Left ventricle myocardium inferior (tissue), 1 donor: ENCODE data around the gene USP34. TPM values are rescaled to one million over a fixed set of nuclear protein-coding genes. Genes with fewer than 3 reads are reported as not detected.

Source experiments
- DNase-seq: peaks from one replicate; pipeline ENCODE4 v3.0.0-alpha.2; 2020
- H3K27ac ChIP-seq: fragments of 200-600 bp; replicated peaks from 2 replicates; pipeline ENCODE4 v1.8.0; 2021
- H3K27me3 ChIP-seq: fragments of 200-600 bp; 2 replicates; pipeline ENCODE4 v1.8.0; 2021; ENCODE audit warnings: low read depth
- H3K36me3 ChIP-seq: fragments of 200-600 bp; 2 replicates; pipeline ENCODE4 v1.8.0; 2021
- H3K4me1 ChIP-seq: fragments of 200-600 bp; 2 replicates; pipeline ENCODE4 v1.8.0; 2021
- H3K4me3 ChIP-seq: fragments of 200-600 bp; 2 replicates; pipeline ENCODE4 v1.8.0; 2021; ENCODE audit warnings: mild to moderate bottlenecking, moderate library complexity
- H3K9me3 ChIP-seq: fragments of 200-600 bp; replicated peaks from 2 replicates; pipeline ENCODE4 v1.8.0; 2021
- intact Hi-C: fragments of 100-400 bp; cut with micrococcal nuclease; formaldehyde crosslinking; loops from one replicate; pipeline ENCODE4 v1.11.0; 2022
- total RNA-seq: library from RNA; stranded (reverse); fragmentation: NEBNext Ultra II Directional; extraction: Animal tissue kit (Norgen Biotek cat#: 25700); gene quantifications from one replicate; pipeline ENCODE4 v1.2.1, GENCODE V29; 2021
- TF ChIP-seq, protein P1 (sequence below): fragments of 200-600 bp; IDR thresholded peaks from 2 replicates; pipeline ENCODE4 v1.8.0; 2021; ENCODE audit warnings: antibody characterized with exemption, mild to moderate bottlenecking, borderline replicate concordance
- donor health status: DM: no; HTN: yes; CAD: no; lungs with severe emphysema.

Gene USP34
- total RNA-seq, 1 donor from 2014 or later, result 50.0 TPM

DNA sequence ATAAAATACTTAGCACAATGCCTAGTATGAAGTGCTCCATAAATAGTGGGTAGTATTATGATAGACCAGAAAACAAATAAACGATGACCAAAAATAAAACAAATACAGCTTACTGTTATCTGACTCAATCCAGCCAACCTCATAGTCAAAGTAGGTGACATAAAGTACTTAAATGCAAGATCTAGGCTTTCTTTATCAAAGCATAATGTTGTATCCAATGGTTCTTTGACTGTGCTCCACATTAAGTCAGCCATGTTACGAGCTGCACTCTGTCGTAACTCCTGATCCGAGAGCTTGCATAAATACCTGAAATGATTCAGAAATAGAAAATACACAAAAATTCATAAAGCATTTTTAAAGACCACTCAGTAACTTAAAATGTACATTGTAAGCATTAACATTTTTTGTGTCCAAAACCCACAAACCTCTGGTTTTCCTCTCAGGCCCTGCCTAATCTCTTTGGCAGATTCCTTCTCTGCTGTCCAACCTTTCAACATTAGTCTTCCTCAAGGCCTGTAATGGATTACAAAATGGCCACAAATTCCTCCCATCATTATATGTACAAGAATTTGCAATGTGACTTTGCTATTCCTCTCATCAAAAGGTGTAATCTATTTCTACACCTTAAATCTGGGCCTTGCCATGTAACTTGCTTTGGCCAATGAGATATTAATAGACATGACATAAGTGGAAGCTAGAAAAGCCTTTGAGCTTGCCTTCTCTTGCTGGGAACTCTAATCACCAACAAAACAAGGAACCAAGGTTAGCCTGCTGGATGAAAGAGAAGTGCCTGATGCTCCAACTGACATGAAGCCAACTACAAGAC is 90.6 kb downstream of the USP34 start:
- intact Hi-C loops, result no loop called here
- peaks cover 58% of the 10 kb centered on the region for H3K36me3 ChIP-seq
- no peak overlapping the region for H3K4me3 ChIP-seq
- H3K9me3 ChIP-seq, result no peaks in the 10 kb centered on the region
- TF ChIP-seq, protein P1, sequence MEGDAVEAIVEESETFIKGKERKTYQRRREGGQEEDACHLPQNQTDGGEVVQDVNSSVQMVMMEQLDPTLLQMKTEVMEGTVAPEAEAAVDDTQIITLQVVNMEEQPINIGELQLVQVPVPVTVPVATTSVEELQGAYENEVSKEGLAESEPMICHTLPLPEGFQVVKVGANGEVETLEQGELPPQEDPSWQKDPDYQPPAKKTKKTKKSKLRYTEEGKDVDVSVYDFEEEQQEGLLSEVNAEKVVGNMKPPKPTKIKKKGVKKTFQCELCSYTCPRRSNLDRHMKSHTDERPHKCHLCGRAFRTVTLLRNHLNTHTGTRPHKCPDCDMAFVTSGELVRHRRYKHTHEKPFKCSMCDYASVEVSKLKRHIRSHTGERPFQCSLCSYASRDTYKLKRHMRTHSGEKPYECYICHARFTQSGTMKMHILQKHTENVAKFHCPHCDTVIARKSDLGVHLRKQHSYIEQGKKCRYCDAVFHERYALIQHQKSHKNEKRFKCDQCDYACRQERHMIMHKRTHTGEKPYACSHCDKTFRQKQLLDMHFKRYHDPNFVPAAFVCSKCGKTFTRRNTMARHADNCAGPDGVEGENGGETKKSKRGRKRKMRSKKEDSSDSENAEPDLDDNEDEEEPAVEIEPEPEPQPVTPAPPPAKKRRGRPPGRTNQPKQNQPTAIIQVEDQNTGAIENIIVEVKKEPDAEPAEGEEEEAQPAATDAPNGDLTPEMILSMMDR, result no peak
- peak overlapping the region; percentile 60 for H3K27ac ChIP-seq
- no peaks in the 10 kb centered on the region for H3K27me3 ChIP-seq
- DNase-seq, result no peak
- H3K4me1 ChIP-seq, result peaks cover 16% of the 10 kb centered on the region

DNA sequence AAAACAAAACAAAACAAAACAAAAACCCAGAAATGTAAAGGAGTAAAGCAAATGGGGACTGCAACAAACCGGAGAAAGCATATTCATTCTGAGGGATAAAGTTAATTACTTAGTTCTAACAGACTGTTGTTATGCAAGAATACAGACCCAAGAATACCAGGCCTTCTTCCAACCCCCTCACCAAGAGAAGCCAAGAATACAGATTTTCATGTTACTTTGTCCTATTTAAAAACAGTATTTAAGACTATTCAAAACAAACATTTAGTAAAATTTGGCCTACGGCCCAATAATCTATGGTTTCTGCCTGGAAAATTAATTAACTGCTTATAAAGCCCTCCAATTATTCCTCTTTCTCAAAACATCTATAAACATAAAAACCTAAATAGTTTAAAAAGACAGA is 91.4 kb downstream of the USP34 start:
- Histone ChIP-seq H3K27ac (no peak overlapping the region), H3K4me1 (peaks cover 16% of the 10 kb centered on the region), H3K36me3 (peaks cover 65% of the 10 kb centered on the region), H3K9me3 (no peaks in the 10 kb centered on the region), H3K27me3 (no peaks in the 10 kb centered on the region), H3K4me3 (no peak overlapping the region)
- no peak for DNase-seq
- intact Hi-C loops, result no loop called here
- TF ChIP-seq, protein P1, result no peak

DNA sequence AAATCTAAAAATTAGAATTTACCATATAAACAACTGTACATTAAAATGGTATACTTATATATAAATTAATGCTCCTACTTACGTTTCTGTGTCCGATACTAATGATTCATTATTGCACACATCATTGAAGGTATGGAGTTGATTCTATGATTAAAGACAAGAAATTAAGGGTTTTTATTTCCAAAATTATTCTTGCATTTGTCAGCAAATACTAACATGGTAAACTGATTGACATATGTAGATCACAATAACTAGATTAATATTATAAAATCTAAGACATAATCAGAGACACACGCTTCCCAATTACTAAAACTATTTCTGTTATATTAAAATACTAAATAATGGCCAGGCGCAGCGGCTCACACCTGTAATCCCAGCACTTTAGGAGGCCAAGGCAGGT is 92.6 kb downstream of the USP34 start:
- TF ChIP-seq, protein P1, result no peak
- Histone ChIP-seq H3K4me1 (peaks cover 16% of the 10 kb centered on the region), H3K9me3 (no peaks in the 10 kb centered on the region), H3K4me3 (no peak overlapping the region), H3K27ac (no peak overlapping the region), H3K36me3 (peaks cover 70% of the 10 kb centered on the region), H3K27me3 (no peaks in the 10 kb centered on the region)
- intact Hi-C loops, result no loop called here
- no peak for DNase-seq

DNA sequence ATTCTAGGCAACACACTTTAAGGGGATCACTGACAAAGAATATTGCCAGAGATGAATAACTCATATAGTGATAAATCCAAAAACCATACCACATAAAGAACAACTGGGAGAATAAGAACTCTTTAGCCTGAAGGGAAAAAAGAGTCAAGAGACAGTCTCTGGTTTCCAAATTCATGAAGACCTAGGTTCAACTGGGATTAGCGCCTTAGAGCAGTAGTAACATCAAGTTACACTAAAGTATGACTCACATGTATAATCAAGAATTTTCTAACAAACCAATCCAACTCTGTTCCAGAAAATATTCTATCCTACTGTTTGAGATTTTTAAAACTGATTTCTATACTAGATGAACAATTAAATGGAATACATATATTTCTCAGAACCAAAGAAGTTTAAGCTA is 93.8 kb downstream of the USP34 start:
- no peak for DNase-seq
- Histone ChIP-seq H3K36me3 (peaks cover 57% of the 10 kb centered on the region), H3K4me3 (no peak overlapping the region), H3K9me3 (no peaks in the 10 kb centered on the region), H3K27ac (no peak overlapping the region), H3K27me3 (no peaks in the 10 kb centered on the region), H3K4me1 (peaks cover 16% of the 10 kb centered on the region)
- intact Hi-C loops, result no loop called here
- TF ChIP-seq, protein P1, result no peak

DNA sequence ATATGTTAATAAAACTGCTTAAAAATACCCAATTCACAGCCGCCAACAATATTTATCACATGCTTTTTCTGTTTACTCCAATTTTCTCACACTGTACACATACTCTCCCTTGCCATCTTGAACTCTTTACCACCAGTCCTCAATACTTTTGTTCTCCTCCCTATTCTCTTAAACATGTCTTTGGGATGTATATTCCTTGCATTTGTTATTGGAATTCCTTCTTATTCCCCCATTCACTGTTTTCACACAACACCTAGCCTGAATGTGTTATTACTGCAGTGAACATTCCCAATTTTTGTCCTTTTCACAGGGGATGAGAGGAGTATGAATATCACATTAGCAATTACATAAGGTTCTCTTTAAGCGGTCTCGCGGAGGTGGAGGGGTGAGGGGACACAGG is 94.7 kb downstream of the USP34 start:
- no peak for DNase-seq
- intact Hi-C loops, result no loop called here
- Histone ChIP-seq H3K4me3 (no peak overlapping the region), H3K27ac (no peak overlapping the region), H3K4me1 (peaks cover 13% of the 10 kb centered on the region), H3K36me3 (peaks cover 49% of the 10 kb centered on the region), H3K9me3 (no peaks in the 10 kb centered on the region), H3K27me3 (no peaks in the 10 kb centered on the region)
- TF ChIP-seq, protein P1, result no peak
